GM21423 (cell line): ENCODE measurements around the gene SLC35E2B.
"Not testable (repeated sequence)": the region's sequence is repeated elsewhere in the genome, so short reads cannot be mapped to it uniquely, and the experiment has no call there.

Source experiments
- ATAC-seq: cut with Tn5 transposase; IDR thresholded peaks from one replicate; pipeline ENCODE4 v1.9.1; 2021; ENCODE audit warnings: mild to moderate bottlenecking, moderate library complexity; ENCODE audit not compliant: unreplicated experiment

Gene SLC35E2B

GRCh38 chr1:1647567-1648241, 44.9 kb downstream of the SLC35E2B start:
- ATAC-seq: not testable (repeated sequence)

DNA sequence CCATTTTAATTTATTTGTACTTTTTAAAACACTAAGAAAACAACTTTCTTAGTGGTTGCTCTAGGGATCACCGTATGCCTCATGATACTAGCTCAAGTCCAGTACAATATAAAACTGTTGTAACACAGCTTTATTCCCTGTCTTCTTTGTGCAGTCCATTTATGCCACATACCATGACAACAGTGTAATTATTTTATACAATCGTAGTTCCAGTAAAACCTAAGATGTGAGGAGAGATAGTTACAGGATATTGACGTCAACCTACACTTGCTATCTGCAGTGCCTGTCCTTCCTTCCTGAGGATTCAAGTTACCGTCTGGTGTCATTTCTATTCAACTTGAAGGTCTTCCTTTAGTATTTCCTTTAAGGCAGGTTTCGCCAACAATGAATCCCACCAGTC, 46.3 kb downstream of the SLC35E2B start:
- not testable (repeated sequence) for ATAC-seq

DNA sequence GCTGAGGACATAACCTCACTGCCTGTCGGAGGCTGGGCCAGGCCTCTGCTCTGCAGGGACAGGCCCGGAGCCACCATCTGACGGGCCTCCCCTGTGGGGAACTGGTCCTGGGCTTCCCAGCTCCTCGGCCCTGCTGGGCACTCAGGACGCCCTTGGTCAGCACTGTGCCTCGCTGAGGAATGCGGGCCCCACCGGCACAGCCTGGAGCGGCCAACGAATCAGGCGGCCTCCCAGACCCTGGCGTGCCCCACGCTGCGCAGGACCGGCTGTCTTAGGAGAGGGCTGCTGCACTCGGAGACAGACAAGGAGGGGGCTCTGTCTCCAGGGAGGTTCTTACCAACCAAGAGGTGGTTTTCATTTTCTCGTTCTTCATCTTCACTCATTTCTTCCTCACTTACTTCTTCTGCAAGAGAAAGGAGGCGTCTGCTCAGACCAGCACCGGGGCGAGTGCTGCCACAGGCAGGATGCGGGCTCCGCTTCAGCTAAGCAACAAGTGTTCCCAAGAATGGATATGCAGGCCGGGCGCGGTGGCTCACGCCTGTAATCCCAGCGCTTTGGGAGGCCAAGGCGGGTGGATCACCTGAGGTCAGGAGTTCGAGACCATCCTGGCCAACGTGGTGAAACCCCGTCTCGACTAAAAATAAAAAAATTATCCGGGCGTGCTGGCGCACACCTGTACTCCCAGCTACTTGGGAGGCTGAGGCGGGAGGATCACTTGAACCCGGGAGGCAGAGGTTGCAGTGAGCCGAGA, 51.7 kb downstream of the SLC35E2B start:
- ATAC-seq: not testable (repeated sequence)

DNA sequence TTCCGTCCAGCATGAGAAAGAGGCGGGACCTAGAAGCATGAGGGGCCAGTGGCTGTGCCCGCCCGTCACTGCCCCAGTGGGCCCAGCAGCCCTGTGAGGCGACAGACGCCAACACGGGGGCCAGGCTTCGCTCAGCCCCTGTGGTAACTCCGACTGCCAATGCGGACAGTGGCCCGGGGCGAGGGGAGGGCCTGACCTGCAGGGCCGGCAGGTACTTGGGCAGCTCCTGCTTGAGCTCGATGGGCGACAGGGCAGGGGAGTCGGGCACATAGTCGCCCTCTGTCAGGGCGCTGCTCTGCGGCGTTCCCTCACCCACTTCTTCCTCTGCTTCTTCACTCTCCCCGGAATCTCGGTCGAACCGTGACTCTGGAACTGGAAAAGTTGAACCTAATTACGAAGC, 52.5 kb downstream of the SLC35E2B start:
- ATAC-seq: not testable (repeated sequence)

DNA sequence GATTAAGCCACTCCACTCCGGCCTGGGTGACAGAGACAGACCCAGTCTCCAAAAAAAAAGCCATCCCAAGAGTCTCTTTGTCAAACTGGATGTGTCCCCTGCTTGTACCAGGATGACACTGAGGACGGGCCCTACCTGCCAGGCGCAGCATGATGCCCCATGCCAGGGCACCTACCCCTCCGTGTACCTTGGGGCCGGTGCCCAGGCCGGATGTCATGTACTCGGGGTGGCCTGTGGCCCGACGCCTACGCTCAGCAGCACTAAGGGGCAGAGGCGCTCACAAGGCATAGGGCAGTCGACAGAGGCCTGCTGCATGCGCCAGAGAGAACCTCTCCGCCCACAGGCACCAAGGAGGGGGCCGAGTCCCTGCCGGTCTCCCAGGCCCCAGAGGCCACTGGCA, 53.2 kb downstream of the SLC35E2B start:
- ATAC-seq: not testable (repeated sequence)

DNA sequence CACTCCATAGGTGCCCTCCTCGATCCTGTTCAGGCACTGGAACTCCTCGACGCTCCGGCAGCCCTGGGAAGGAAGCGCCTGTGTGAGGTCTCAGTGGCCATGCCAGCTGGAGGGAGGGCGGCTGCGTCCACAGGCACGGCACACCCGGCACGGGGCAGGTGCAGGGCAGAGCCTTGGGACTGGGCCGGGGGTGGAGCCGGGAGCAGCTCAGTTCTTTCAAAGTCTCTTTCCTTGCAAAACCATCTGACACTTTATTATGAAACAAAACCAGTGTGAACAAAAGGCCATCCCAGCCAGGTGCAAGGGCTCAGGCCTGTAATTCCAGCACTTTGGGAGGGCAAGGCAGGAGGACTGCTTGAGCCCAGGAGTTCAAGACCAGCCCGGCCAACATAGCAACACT, 54.1 kb downstream of the SLC35E2B start:
- ATAC-seq: not testable (repeated sequence)

- not testable (repeated sequence) for ATAC-seq
These were observed 55.1 kb downstream of the SLC35E2B start for GRCh38 chr1:1637479-1637875.

DNA sequence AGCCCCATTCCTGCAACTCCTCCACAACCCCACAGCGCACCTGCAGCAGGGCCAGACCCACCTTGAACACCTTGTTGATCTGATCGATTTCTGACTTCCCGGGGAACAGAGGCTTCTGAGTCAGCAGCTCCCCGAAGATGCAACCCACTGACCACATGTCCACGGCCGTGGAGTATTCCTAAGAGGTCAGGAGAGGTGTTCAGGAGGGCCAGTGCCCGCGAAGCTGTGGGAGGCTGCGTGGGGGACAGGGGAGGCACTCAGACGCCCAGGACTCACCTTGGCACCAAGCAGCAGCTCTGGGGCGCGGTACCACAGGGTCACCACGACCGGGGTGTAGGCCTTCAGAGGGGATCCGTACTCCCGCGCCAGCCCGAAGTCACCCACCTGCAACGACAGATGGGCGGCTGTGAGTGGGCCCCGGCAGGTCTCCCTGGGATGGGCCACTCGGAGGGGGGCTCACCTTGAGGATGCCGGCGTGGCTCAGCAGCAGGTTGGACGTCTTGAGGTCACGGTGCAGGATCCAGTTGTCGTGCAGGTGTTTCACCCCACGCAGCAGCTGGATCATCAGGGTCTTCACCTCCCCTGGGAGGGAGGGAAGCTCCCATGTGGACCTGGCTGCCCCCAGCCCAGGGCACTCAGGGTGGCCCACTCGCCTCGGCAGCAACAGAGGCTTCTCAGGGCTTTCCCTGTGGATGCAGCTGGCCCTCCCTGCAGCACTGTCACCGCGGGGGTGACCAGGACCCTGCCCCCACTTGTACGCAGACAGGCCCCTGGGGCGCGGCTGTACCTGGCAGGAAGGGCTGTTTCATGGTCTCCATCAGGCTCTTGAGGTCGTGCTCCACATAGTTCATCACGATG, 55.7 kb downstream of the SLC35E2B start:
- ATAC-seq: not testable (repeated sequence)

DNA sequence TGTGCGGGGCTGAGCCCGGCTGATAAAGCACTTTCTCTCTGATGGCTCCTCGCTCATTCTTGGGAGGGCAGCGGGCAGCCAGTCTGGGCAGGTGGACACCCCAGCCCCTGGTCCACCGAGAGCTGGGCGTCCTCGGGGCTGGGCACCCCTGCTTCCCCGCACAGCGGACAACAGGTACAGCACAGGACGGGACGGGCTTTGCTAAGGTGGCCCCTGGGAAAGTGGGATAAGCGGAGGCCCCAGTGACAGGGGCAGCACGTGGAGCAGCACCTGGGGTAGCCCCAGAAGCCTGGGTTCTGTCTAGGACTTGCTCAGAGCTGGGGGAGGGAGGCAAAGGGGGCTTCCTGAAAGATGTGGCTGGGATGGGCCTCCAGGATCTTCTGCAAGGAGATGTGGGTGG, 58.0 kb downstream of the SLC35E2B start:
- ATAC-seq: not testable (repeated sequence)

GRCh38 chr1:1633409-1633808, 59.2 kb downstream of the SLC35E2B start:
- not testable (repeated sequence) for ATAC-seq

GRCh38 chr1:1631782-1632420, 60.7 kb downstream of the SLC35E2B start, which contains the start of gene MMP23B:
Gene MMP23B (plus strand): TSS chr1:1632173. CDS start chr1:1632219, 46 bp downstream.
- ATAC-seq: no peak

GRCh38 chr1:1630965-1631781, 61.4 kb downstream of the SLC35E2B start:
- no peak for ATAC-seq

DNA sequence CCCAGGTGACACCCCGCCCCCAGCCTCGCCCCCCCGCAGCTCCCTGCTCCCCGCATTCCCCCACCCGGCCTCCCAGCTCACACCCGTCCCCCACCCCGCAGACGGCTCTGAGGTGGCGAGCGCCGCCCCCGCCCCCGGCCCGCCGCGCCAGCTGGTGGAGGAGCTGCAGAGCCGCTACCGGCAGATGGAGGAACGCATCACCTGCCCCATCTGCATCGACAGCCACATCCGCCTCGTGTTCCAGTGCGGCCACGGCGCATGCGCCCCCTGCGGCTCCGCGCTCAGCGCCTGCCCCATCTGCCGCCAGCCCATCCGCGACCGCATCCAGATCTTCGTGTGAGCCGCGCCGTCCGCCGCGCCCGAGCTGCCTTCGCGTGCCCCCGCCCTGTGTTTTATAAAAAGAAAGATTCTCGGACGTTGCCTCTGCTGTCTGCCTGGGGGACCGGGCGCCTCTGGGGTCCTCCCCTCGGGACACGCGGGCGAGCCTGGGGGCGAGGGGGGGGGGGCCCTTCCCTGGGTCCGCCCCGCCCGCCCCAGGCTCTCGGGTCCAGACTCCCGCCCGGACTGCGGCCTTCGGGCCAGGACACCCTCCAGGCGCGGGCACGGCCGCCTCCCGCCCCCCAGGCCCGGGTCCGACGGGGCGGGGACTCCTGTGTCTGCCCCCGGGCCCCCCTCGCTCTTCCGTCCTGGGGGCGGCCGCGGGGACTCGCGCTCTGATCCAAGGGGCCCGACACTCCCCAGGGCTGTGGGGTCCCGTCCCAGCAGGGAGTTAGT, 62.2 kb downstream of the SLC35E2B start:
- peak; percentile 77 for ATAC-seq

DNA sequence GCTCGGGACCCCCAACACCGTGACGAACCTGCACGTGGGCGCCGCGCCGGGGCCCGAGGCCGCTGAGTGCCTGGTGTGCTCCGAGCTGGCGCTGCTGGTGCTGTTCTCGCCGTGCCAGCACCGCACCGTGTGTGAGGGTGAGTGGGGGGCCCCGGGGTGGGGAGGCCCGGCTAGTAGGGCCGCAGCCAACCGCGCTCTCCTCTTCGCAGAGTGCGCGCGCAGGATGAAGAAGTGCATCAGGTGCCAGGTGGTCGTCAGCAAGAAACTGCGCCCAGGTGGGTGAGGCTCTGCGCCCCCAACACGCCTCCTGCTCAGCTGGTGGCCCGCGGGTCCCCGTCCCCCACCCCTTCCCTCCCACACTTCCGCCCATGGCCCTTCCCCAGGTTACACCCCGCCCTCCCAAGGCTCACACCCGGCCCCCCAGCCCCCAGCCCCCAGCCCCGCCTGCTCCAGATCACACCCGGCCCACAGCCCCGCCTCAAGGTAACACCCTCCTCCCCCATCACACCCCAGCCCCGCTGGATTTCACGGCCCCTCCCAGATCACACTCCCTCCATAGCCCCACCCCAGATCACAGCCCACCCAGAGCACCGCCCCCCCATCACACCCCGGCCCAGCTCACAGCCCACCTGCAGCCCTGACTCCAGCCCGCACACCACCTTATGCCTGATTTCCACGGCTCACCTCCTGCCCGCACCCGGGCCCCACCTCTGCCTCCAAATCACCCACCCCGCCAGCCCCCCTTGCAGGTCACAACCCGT, 63.0 kb downstream of the SLC35E2B start:
- peak; percentile 5 for ATAC-seq

DNA sequence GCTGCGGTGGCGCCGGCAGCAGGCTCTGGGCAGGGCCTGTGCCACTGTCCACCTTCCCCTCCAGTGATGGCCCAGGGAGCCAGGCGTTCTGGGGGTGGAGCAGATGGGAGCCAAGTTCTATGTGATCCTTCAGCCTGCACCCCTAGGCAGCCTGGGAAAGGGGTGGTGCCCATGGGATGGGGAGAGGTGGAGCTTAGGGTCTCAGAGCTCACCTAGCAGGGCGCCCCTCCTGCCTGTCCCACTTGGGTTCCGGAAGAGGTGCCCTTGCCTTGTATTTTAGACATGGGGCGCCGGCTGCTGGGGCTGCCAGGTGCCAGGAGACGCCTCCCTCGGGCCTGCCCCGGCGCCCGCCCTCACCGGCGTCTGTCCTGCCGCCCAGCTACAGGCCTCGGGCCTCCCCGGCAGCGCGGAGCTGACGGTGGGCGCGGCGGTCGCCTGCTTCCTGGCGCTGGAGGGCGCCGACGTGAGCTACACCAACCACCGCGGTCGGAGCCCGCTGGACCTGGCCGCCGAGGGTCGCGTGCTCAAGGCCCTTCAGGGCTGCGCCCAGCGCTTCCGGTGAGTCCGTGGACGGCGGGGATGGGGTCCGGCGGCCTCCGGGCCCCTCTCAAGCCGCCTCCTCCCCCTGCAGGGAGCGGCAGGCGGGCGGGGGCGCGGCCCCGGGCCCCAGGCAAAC, 63.7 kb downstream of the SLC35E2B start:
- no peak for ATAC-seq

DNA sequence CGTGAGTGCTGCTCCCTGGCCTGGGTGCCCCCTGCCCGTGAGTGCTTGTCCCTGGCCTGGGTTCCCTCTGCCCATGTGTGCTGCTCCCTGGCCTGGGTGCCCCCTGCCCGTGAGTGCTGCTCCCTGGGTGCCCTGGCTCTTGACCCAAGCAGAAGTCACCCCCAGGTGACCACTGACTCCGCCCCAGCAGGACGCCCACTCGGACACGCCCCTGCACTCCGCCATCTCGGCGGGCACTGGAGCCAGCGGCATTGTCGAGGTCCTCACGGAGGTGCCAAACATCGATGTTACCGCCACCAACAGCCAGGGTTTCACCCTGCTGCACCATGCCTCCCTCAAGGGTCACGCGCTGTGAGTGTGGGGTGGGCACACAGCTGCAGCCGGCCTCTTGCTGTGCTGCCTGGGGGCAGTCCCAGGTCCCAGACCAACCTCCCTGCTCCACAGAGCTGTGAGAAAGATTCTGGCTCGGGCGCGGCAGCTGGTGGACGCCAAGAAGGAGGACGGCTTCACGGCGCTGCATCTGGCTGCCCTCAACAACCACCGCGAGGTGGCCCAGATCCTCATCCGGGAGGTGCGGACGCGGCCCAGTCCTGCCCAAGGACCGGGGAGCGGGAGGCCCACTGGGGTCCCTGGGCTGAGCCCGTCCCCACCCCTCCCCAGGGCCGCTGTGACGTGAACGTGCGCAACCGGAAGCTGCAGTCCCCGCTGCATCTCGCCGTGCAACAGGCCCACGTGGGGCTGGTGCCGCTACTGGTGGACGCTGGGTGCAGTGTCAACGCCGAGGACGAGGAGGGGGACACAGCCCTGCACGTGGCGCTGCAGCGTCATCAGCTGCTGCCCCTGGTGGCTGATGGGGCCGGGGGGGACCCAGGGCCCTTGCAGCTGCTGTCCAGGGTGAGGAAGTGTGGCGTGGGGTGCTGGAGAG, 64.5 kb downstream of the SLC35E2B start:
- ATAC-seq: no peak
